ENCODE data around the gene EPB41L4B. TPM values are rescaled to one million over a fixed set of nuclear protein-coding genes. Genes with fewer than 3 reads are reported as not detected.

EPB41L4B gene
- total and polyA plus RNA-seq, 2 of the 13 experiments (the other 11 are each of a cell fraction or from before 2014, with no cell fraction given), result 17.6 to 22.1 TPM

DNA sequence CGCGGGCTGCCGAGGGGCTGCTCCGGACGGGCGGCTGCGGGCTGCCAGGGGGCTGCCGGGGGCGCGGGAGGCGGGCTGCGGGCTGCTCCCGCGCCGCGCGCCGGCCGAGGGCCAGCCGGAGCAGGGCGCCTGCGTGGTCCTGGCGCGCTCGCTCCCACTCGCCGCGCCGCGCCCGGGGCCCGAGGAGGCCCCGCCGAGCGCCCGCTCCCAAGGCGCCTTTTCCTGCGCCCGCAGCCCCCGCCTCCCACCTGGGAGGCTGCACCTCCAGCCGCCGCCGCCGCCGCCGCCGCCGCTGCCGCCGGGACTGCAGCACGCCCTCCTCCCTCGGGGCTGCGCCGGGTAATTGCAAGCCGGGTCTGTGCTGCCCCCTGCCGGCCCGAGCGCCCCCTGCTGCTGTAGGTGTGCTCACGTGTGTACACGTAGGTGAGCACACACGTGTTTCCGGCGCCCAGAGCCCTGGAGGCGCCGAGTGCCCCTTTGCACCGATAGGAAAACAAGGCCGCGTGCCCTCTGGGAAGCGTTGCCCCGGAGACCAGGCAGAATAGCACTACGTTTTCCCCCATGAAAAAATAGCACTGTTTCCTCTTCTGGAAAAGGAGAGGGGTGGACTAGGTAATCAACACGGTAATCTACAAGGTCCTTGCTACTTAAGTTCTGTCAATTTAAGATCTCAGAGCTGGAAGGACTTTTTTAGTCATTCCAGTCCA, at the start of gene EPB41L4B (continued):
- TF ChIP-seq, protein P1, sequence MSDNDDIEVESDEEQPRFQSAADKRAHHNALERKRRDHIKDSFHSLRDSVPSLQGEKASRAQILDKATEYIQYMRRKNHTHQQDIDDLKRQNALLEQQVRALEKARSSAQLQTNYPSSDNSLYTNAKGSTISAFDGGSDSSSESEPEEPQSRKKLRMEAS (IDR thresholded peaks at IDR 0.05), result peak; percentile 100
- TF ChIP-seq PRMT3 (CRISPR knock-in tag; IDR thresholded peaks at IDR 0.05; ENCODE audit: borderline replicate concordance, low read depth) (peak; percentile 54; the same call in 1 of the 2 replicates), FOXA1 (IDR thresholded peaks at IDR 0.05) (no peak), FOXA1 (CRISPR knock-in tag; IDR thresholded peaks at IDR 0.05) (peak; percentile 90), HNF4A (CRISPR knock-in tag; IDR thresholded peaks at IDR 0.05) (peak; percentile 66), THRA (CRISPR knock-in tag; IDR thresholded peaks at IDR 0.05; ENCODE audit: borderline replicate concordance) (peak; percentile 81), KLF13 (CRISPR knock-in tag; IDR thresholded peaks at IDR 0.05) (no peak), SP1 (IDR thresholded peaks at IDR 0.05) (no peak), SP1 (CRISPR knock-in tag; IDR thresholded peaks at IDR 0.05) (0 out of 2 replicates have a peak, but pooled peaks have one; percentile 39), ZNF180 (CRISPR knock-in tag; IDR thresholded peaks at IDR 0.05; ENCODE audit: borderline replicate concordance, low read depth) (no peak), MYC (CRISPR knock-in tag; IDR thresholded peaks at IDR 0.05; ENCODE audit: borderline replicate concordance) (peak; percentile 98), GFI1 (CRISPR knock-in tag; IDR thresholded peaks at IDR 0.05; ENCODE audit: borderline replicate concordance) (peak; percentile 57; the same call in 1 of the 2 replicates), MTERF4 (CRISPR knock-in tag; IDR thresholded peaks at IDR 0.05) (no peak), ZNF75D (CRISPR knock-in tag; IDR thresholded peaks at IDR 0.05; ENCODE audit: borderline replicate concordance) (no peak), NRL (CRISPR knock-in tag; IDR thresholded peaks at IDR 0.05; ENCODE audit: borderline replicate concordance) (peak; percentile 87; the same call in 1 of the 2 replicates), ZNF510 (CRISPR knock-in tag; IDR thresholded peaks at IDR 0.05; ENCODE audit: low read depth) (peak; percentile 81; the same call in 1 of the 2 replicates), MTF1 (CRISPR knock-in tag; IDR thresholded peaks at IDR 0.05) (no peak; the same call in 1 of the 2 replicates), RFXAP (CRISPR knock-in tag; IDR thresholded peaks at IDR 0.05; ENCODE audit: borderline replicate concordance) (peak; percentile 68; the same call in 1 of the 2 replicates), U2AF2 (IDR thresholded peaks at IDR 0.05; ENCODE audit: low read depth, low read length) (no peak), ZGPAT (CRISPR knock-in tag; IDR thresholded peaks at IDR 0.05) (peak; percentile 92), ZFY (CRISPR knock-in tag; IDR thresholded peaks at IDR 0.05) (peak; percentile 77), TP53 (CRISPR knock-in tag; conservative IDR thresholded peaks at IDR 0.05) (0 out of 2 replicates have a peak, but pooled peaks have one; percentile 51)
- TF ChIP-seq, protein P2, sequence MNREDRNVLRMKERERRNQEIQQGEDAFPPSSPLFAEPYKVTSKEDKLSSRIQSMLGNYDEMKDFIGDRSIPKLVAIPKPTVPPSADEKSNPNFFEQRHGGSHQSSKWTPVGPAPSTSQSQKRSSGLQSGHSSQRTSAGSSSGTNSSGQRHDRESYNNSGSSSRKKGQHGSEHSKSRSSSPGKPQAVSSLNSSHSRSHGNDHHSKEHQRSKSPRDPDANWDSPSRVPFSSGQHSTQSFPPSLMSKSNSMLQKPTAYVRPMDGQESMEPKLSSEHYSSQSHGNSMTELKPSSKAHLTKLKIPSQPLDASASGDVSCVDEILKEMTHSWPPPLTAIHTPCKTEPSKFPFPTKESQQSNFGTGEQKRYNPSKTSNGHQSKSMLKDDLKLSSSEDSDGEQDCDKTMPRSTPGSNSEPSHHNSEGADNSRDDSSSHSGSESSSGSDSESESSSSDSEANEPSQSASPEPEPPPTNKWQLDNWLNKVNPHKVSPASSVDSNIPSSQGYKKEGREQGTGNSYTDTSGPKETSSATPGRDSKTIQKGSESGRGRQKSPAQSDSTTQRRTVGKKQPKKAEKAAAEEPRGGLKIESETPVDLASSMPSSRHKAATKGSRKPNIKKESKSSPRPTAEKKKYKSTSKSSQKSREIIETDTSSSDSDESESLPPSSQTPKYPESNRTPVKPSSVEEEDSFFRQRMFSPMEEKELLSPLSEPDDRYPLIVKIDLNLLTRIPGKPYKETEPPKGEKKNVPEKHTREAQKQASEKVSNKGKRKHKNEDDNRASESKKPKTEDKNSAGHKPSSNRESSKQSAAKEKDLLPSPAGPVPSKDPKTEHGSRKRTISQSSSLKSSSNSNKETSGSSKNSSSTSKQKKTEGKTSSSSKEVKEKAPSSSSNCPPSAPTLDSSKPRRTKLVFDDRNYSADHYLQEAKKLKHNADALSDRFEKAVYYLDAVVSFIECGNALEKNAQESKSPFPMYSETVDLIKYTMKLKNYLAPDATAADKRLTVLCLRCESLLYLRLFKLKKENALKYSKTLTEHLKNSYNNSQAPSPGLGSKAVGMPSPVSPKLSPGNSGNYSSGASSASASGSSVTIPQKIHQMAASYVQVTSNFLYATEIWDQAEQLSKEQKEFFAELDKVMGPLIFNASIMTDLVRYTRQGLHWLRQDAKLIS (CRISPR knock-in tag; IDR thresholded peaks at IDR 0.05), result 0 out of 2 replicates have a peak, but pooled peaks have one; percentile 71

All from HepG2 (cell line).